NCI-H2081 treated with DMSO at 0.1 percent for 48 hours (cell line): ENCODE data around the gene KCNG4.
"Not testable (repeated sequence)": the region's sequence is repeated elsewhere in the genome, so short reads cannot be mapped to it uniquely, and the experiment has no call there.

Experiments
- DNase-seq: peaks from one replicate; lab custom pipeline; 2025; lab: John Stamatoyannopoulos, UW

The KCNG4 gene

GRCh38 chr16:84234321-84235241, 5.2 kb downstream of the KCNG4 start:
- no peak for DNase-seq

- no peak for DNase-seq
These were observed 6.1 kb downstream of the KCNG4 start for GRCh38 chr16:84233748-84234147.

- DNase-seq, result no peak
These were observed 6.8 kb downstream of the KCNG4 start for GRCh38 chr16:84232969-84233368.

GRCh38 chr16:84232060-84232459, 7.8 kb downstream of the KCNG4 start:
- DNase-seq, result no peak

- no peak for DNase-seq
These were observed 10.3 kb downstream of the KCNG4 start for GRCh38 chr16:84229471-84229870.

- no peak for DNase-seq
These were observed 11.5 kb downstream of the KCNG4 start for GRCh38 chr16:84228256-84228838.

GRCh38 chr16:84227548-84227947, 12.3 kb downstream of the KCNG4 start:
- no peak for DNase-seq

- no peak for DNase-seq
These were observed 13.8 kb downstream of the KCNG4 start for GRCh38 chr16:84226026-84226425.

GRCh38 chr16:84225571-84225970, 14.2 kb downstream of the KCNG4 start:
- DNase-seq, result no peak

GRCh38 chr16:84225126-84225525, 14.7 kb downstream of the KCNG4 start:
- no peak for DNase-seq

- no peak for DNase-seq
These were observed 15.3 kb downstream of the KCNG4 start for GRCh38 chr16:84224554-84224953.

GRCh38 chr16:84223456-84223855, 16.4 kb downstream of the KCNG4 start:
- DNase-seq, result no peak

- no peak for DNase-seq
These were observed 19.0 kb downstream of the KCNG4 start for GRCh38 chr16:84220851-84221250.

- DNase-seq, result no peak
These were observed 20.9 kb downstream of the KCNG4 start for GRCh38 chr16:84218956-84219355.

- DNase-seq, result no peak
These were observed 21.5 kb downstream of the KCNG4 start for GRCh38 chr16:84218176-84218823.

- not testable (repeated sequence) for DNase-seq
These were observed 23.7 kb downstream of the KCNG4 start for GRCh38 chr16:84216144-84216543.

- DNase-seq, result no peak
These were observed 24.3 kb downstream of the KCNG4 start for GRCh38 chr16:84215531-84215930.

- no peak for DNase-seq
These were observed 25.3 kb downstream of the KCNG4 start for GRCh38 chr16:84214451-84215066.

GRCh38 chr16:84212631-84213030, 27.2 kb downstream of the KCNG4 start:
- DNase-seq, result no peak

- no peak for DNase-seq
These were observed 27.7 kb downstream of the KCNG4 start for GRCh38 chr16:84212154-84212553.

- DNase-seq, result no peak
These were observed 29.8 kb downstream of the KCNG4 start for GRCh38 chr16:84209989-84210388.

GRCh38 chr16:84207879-84208278, 31.9 kb downstream of the KCNG4 start:
- DNase-seq, result no peak

- DNase-seq, result no peak
These were observed 32.6 kb downstream of the KCNG4 start for GRCh38 chr16:84207251-84207650.
